HG03439 (cell line): ENCODE data around the gene LLGL1.

Source experiments
- ATAC-seq: cut with Tn5 transposase; IDR thresholded peaks from one replicate; pipeline ENCODE4 v1.9.1; 2021; ENCODE audit warnings: mild to moderate bottlenecking, moderate library complexity; ENCODE audit not compliant: unreplicated experiment

The LLGL1 gene

DNA sequence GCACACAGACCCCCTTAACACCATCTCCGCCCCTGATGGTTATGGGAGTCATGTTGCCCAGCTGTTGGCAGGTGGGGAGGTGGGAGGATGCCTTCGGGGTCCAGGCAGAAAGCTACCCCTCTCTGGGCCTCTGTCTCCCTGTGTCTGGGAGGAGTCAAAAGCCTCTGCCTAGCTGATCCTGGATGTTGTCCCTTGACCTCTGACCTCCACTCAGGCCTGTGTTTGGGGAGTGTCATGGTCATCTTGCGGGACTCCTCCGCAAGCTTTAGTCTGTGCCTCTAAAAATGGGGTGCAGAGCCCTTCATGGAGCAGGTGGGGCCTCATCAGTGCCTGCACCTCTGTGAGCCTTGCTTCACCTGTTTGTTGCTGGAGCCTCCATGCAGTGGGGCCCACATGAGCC is 3.8 kb downstream of the LLGL1 start:
- no peak for ATAC-seq

DNA sequence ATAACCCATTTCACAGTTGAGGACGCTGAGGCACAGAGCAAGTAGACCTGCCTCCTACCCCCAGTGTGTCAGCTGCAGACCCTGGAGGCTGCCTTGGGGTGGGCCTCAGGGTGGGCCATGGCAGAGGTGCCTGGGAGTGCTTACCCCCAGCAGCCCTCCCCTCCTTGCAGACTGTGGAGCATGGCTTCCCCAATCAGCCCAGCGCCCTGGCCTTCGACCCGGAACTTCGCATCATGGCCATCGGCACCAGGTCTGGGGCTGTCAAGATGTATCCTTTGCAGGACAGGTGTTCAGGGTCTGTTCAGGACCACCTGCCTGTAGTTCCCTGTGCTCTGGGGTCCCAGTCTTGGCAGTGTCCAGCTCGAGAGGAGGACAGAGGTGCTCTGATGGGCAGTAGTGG is 4.3 kb downstream of the LLGL1 start:
- no peak for ATAC-seq

DNA sequence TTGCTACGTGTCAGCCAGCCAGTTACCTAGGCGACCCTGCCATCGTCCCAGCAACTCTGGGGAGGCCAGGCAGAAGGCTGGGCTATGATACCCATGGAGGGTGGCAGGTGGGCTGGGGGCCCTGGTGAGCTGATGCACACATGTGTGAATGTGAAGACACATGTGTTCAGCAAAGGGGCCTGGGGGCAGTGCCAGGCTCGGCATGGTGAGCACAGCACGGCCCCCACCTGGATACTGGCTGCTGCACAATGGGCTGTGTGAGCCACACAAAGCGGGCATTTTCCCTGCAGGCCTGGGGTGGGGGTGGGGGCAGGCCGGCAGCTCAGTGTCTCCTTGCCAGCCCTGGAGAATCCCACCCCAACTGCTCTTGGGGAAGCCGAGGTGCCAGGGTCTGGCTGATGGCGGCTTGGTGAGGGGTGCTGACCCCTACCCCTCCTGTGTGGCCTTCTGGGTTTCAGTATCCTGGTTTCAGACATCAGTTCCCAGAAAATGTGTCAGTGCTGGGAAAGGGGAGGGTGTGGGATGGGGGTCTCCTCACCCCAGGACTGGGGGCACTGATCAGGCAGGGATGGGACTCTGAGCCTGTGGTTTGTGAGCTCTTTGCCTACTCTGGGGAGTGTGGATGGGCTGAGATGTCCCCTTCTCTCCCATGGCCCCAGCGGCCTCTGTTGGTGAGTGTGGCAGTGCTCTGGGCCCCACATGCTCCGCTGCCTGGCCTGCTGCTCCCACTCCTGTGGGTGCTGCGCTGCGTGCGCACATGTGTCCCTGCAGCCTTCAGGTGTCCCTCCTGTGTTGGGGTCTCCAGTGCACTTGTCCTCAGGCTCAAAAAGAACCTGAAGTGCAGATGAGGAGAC is 5.1 kb downstream of the LLGL1 start:
- no peak for ATAC-seq

DNA sequence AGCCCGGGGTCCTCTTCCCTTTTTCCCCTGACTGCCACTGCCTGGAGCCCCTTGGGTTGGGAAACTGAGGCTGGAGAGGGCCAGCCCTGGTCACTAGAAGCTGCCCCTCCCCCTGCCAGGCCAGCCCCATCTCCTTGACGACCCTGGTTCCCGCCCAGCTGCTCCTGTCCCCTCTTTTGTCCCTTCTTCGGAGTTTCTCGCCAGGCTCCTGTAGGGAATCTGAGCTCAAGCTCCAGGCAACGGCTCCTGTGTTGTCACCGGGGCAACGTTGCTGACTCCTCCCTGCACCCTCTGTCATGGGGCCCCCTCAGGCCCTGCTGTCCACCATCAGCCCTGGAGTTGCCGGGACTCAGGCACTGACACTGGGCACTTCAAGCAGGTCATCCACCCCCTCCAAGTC is 5.7 kb downstream of the LLGL1 start:
- no peak for ATAC-seq

DNA sequence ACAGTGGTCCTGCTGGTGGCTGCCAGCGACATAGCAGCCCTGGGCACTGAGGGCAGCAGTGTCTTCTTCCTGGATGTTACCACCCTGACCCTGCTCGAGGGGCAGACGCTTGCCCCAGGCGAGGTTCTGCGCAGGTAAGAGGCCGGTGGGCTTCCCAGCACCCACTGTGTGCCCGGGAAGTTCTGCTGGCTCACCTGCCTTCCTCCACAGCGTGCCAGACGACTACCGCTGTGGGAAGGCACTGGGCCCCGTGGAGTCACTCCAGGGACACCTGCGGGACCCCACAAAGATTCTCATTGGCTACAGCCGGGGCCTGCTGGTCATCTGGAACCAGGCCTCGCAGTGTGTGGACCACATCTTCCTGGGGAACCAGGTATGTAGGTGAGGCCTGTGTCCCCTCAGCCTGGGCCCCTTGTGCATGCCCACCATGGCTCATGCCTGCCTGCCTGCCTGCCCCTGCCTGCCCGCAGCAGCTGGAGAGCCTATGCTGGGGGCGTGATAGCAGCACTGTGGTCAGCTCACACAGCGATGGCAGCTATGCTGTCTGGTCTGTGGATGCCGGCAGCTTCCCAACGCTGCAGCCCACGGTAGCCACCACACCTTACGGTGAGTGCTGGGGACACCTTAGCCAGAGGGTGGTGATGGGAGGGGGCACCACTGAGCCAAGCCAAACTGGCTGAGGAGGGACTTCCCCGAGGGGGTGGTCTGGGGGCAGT is 8.5 kb downstream of the LLGL1 start:
- no peak for ATAC-seq

DNA sequence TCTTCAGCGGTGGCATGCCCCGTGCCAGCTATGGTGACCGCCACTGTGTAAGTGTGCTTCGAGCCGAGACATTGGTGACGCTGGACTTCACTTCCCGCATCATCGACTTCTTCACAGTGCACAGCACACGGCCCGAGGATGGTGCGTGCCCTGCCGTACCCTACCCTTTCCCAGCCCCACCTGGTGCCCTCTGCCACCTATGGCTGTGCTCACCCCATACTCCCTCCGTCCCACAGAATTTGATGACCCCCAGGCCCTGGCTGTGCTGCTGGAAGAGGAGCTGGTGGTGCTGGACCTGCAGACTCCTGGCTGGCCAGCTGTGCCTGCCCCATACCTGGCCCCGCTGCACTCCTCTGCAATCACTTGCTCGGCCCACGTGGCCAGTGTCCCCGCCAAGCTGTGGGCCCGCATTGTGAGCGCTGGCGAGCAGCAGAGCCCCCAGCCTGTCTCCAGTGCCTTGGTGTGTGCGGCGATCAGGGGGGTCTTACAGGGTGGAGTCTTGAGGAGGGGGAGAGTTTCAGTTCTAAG is 9.5 kb downstream of the LLGL1 start:
- no peak for ATAC-seq

DNA sequence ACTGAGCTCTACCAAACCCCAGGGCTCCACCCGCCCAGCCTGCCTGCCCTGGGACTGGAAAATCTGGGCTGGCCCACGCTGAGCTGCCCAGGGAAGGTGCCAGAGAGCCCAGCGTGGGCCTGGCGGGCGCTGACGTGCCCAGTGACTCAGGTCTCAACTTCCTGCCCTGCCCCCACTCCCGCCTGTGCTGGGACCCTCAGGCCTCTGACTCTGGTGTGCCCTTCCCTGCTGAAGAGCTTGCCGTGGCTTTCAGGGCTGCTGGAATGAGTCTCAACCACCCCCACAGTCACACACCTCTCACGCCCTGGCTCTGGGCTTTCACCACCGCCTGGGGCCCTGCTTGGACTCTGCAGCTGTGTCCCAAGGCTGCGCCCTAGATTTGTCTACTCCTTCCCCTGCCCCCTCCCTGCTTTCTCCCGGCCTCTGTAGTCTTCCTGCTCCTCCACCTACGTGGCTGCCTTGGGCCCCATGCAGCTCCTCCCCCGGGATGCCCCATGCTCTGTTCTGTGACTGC is 10.4 kb downstream of the LLGL1 start:
- no peak for ATAC-seq

DNA sequence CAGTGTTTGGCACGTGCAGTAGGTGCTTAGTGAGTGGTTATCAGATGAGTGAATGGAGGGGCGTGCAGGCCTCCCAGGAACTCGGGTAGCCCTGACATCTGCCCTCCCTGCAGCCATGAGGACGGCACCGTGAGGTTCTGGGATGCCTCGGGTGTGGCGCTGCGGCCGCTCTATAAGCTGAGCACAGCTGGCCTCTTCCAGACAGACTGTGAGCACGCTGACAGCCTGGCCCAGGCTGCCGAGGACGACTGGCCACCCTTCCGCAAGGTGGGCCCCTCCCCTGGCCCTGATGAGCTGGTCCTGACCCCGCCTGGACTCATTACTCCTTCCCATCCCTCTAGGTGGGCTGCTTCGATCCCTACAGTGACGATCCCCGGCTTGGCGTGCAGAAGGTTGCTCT is 11.1 kb downstream of the LLGL1 start:
- no peak for ATAC-seq

DNA sequence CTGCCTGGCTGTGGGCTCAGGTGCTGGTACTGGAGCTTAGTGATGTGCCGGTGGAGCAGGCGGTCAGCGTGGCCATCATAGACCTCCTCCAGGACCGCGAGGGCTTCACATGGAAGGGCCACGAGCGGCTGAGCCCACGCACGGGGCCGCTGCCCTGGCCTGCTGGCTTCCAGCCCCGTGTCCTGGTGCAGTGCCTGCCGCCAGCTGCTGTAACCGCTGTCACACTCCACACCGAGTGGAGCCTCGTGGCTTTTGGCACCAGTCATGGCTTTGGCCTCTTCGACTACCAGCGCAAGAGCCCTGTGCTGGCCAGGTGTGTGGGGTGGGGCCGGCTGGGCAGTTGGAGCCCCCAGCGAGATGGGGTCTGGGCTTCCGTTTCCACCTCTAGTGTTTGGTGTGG is 12.0 kb downstream of the LLGL1 start:
- ATAC-seq, result no peak

DNA sequence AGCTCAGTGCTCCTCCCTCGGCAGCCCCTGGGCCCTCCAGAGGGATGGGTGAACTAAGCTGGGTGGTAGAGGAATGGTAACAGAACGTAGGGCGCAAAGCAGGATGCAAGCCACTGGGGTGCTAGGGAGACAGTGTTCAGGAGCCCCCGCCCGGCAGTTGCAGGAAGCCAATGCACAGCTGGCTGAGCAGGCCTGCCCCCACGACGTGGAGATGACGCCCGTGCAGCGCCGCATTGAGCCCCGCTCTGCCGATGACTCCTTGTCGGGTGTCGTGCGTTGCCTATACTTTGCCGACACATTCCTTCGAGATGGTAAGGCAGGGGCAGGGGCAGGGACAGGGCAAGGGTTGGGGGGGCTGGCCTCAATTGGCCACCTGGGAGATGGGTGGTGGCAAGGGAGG is 12.9 kb downstream of the LLGL1 start:
- ATAC-seq, result no peak

DNA sequence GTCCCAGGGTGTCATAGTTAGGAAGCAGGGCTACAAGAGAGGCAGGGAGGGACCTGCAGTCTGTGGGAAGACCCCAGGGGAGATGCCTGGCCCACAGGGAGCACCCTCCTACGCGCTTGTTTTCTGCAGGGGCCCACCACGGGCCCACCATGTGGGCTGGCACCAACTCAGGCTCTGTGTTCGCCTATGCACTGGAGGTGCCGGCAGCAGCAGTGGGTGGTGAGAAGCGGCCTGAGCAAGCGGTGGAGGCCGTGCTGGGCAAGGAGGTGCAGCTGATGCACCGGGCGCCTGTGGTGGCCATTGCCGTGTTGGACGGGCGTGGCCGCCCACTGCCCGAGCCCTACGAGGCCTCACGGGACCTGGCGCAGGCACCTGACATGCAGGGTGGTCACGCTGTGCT is 15.0 kb downstream of the LLGL1 start:
- no peak for ATAC-seq

DNA sequence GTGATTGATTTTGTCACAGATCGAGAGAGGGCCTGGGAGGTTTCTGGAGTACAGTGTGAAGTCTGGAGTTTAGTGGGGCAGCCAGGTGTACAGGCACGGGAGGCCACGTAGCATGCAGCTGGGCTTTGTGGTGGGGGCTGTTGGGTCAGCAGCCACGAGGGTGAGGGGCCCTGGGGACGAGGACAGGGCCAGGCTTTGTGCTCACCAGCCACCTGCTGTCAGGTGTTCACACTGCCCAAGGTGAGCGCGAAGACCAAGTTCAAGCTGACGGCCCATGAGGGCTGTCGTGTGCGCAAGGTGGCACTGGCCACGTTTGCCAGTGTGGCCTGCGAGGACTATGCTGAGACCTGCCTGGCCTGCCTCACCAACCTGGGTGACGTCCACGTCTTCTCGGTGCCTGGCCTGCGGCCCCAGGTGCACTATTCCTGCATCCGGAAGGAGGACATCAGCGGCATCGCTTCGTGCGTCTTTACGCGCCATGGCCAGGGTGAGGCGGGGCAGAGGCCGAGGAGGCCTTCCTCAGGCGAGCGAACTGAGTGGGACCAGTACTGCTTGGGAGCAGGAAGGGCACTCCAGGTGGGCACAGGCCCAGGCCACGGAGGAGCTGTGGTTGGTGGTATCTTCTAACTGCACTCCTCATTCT is 15.9 kb downstream of the LLGL1 start:
- no peak for ATAC-seq

DNA sequence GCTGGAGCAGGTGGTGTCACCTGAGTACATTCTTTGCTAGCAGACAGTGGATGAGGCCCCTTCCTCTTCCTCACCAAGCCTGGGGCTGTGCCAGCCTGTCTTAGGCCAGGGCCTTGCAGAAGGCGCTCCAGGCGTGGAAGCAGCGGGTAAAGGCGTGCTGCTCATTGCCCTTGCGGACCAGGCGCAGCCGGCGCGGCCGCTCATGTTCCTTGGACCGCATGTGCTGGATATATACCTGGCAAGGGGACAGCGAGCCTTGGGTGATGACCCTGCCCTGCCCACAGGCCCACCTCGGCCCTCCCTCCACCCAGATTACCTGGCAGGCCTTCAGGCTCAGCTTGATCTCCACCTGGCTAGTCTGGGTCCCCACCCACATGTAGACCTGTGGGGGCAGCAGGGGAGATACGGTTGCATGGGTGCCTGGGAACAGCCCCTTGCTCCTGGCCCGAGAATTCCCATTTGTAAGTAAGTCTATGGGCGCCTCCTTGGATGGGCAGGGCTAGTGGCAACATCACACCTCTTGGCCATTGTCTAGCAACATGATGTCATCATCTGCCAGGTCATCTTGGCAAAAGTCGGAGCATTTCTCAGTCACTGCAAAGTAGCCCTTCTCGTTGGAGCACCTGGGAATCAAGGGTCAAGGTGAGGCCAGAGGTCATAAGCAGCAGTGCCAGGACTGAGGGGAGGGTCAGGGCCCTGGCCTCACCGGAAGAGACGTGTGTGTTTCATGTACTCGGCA is 19.8 kb downstream of the LLGL1 start:
- ATAC-seq, result no peak

DNA sequence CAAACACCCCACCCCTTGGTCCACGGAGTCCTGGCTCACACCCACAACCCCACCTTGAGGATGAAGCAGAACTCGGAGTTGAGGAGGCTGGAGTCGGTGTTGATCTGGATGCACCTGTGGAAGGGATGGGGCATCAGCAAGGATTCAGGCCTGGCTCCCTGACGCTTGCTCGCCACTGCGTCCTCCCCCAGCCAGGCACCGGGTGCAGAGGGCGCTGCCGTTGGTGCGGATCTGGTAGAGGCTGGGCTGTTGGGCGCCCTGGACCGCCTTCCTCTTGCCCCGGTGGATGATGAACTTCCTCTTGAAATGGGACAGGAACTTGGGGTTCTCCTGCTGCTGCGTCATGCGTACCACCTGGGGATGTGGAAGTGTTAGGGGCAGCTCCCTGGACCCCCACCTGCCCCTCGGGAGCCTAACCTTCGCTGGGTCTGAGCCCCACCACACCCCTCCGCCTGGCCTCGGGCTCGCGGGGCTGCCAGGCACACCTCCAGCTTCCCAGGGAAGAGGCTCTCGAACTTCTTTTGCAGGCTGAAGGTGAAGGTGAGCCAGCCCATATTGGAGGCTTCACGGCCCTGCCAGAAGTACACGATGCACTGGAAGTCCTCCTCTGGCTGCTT is 20.8 kb downstream of the LLGL1 start:
- ATAC-seq, result no peak

DNA sequence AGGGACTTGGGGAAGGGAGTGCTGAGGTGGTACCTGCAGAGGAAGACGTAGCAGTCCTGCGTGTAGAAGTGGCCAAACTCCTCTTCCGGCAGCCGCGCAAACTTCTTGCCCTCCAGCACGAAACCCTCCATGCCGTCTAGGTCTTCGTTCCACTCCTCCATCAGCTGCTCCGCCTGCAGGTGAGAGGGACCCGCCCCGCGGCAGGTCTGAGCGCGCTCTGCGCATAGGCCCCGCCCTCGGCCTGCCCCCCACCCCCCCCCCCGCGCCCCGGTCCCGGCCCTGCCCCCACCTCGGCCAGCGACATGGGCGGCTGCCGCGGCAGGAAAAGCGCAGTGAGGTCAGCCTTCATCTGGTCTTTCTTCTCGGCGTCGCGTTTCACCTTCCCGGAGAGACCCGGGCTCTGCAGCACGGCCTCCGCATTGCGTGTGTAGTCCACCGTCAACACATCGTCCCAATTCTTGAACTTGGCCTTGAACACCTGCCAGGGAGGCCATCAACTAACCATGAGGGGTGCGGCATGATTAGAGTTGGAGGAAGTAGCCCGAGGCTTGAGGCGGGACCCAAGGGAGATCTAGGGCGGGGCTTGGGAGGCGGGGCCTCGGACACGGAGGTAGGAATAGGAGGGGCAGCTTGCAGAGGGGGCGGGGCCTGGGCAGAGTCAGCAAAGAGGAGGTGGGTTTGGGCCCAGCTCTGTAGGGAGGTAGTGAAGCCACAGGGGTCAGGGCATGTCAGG is 21.6 kb downstream of the LLGL1 start:
- no peak for ATAC-seq

DNA sequence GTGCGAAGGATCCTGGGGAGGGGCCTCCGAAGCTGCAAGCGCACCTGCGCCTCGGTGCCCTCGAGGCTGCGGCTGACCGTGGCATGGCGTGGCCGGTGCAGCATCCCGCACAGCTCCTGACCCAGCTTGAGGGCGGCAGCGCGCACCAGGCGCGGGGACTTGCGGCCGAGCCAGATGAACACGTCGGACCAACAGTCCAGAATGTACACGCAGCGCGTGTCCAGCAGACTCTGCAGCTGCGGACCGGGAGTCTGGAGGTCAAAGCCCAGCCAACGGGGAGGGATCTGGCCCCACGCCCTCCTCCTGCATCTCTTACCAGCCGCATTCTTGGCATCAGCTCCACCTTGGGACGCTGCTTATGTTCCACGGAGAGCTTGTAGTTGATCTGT is 22.2 kb downstream of the LLGL1 start:
- no peak for ATAC-seq

DNA sequence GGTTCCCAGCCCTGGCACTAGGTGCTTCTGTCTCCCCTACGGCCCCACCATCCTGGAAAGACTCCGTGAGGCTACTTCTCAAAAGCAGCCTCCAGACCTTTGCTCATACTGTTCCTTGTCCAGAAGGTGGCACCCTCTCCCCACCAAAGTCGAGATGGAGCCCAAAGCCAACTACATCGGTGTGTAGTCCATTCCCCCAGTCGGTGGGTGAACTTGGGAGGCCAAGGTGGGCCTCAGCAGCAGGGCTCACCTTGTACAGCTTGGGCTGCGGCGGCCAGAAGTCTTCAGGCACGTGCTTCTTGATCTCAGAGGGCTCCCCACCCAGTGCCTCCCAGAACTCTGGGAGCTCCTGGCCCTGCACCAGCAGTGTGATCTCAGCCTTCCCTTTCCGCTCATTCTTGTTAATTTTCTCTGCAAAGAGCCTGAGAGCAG is 22.9 kb downstream of the LLGL1 start:
- no peak for ATAC-seq

DNA sequence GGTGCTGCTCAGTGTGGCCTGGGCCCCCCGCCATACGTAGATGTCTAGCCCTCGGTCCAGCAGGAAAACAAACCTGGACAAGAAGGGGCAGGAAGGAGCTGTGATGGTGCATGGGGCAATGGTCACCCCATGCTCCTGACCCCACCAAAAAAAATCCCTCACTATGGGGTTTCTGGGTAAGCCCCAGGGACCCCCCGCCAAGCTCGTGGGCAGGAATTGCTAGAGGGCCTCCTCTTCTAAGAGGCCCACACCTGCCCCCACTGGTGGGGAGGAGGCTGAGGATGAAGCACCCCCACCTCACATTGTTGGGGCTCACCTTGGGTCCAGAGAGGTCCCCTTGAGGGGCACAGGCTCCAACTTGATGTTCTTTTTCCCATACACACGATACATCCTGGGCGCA is 23.4 kb downstream of the LLGL1 start:
- ATAC-seq, result no peak

DNA sequence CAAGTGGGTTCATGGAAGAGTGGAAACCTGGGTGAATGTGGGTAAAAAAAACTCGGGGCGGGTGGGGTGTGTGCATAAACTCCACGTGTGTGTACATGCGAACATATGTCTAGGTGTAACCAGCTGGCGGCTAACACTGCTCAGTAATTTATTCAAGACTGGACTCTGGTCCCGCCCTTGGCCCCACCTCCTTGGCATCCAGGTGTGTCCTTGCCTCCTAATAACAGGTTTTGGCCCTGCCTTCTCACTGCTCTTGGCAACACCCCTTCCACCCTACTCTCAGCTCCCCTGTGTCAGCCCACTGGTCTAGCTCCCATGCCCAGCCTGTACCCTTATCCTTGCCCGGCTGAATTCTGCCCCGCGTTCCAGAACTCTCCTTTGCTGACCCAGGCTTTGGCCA is 24.8 kb downstream of the LLGL1 start:
- no peak for ATAC-seq

DNA sequence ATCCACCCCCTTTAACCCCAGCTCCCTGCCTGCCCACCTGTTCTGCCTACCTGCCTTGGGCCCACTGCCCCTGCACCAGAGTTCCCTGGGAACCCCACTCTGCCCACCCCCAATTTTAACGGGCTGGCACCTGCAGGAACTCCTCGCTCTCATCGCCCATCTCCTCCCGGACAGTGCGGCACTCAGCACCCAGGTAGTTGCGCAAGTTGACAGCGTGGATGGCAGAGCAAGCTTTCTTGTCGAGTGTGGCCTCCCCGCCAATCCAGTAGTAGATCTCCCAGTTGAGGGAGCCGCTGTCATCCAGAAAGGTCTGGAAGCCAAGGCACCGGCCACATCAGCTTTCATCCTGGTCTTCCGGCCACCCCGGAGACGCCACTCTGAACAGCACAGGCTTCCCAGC is 25.3 kb downstream of the LLGL1 start:
- no peak for ATAC-seq
